VCaP (cell line): ENCODE results near the gene CEP162.
"Not testable (repeated sequence)": the region's sequence is repeated elsewhere in the genome, so short reads cannot be mapped to it uniquely, and the experiment has no call there.

Experiments used
- H3K27ac ChIP-seq: fragments of 450-650 bp; 2 replicates; pipeline ENCODE4 v1.5.1; 2017
- TF ChIP-seq, protein P1 (sequence below): fragments of 450-650 bp; conservative IDR thresholded peaks from 2 replicates; pipeline ENCODE4 v1.5.1; 2017; ENCODE audit warnings: mild to moderate bottlenecking, moderate library complexity

Gene CEP162

GRCh38 chr6:84093441-84094435 is 133.7 kb downstream of the CEP162 start:
- no peak overlapping the region for H3K27ac ChIP-seq
- TF ChIP-seq, protein P1, sequence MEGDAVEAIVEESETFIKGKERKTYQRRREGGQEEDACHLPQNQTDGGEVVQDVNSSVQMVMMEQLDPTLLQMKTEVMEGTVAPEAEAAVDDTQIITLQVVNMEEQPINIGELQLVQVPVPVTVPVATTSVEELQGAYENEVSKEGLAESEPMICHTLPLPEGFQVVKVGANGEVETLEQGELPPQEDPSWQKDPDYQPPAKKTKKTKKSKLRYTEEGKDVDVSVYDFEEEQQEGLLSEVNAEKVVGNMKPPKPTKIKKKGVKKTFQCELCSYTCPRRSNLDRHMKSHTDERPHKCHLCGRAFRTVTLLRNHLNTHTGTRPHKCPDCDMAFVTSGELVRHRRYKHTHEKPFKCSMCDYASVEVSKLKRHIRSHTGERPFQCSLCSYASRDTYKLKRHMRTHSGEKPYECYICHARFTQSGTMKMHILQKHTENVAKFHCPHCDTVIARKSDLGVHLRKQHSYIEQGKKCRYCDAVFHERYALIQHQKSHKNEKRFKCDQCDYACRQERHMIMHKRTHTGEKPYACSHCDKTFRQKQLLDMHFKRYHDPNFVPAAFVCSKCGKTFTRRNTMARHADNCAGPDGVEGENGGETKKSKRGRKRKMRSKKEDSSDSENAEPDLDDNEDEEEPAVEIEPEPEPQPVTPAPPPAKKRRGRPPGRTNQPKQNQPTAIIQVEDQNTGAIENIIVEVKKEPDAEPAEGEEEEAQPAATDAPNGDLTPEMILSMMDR, result no peak

- TF ChIP-seq, protein P1, result no peak
Measured at GRCh38 chr6:84089552-84089951, 137.9 kb downstream of the CEP162 start.

DNA sequence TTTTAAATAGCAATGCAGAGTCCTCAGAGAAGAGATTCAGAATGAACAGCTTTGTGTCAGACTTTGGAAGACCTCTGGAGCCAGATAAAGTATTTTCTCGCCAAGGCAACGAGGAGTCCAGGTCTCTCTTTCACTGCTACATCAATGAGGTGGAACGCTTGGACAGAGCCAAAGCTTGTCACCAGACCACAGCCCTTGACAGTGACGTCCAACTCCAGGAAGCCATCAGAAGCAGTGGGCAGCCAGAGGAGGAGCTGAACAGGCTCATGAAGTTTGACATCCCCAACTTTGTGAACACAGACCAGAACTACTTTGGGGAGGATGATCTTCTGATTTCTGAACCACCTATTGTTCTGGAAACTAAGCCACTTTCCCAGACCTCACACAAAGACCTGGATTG is 138.4 kb downstream of the CEP162 start:
- TF ChIP-seq, protein P1, result no peak
- H3K27ac ChIP-seq, result no peak overlapping the region

More at GRCh38 chr6:84089552-84089951, 137.9 kb downstream of the CEP162 start:
- no peak overlapping the region for H3K27ac ChIP-seq

DNA sequence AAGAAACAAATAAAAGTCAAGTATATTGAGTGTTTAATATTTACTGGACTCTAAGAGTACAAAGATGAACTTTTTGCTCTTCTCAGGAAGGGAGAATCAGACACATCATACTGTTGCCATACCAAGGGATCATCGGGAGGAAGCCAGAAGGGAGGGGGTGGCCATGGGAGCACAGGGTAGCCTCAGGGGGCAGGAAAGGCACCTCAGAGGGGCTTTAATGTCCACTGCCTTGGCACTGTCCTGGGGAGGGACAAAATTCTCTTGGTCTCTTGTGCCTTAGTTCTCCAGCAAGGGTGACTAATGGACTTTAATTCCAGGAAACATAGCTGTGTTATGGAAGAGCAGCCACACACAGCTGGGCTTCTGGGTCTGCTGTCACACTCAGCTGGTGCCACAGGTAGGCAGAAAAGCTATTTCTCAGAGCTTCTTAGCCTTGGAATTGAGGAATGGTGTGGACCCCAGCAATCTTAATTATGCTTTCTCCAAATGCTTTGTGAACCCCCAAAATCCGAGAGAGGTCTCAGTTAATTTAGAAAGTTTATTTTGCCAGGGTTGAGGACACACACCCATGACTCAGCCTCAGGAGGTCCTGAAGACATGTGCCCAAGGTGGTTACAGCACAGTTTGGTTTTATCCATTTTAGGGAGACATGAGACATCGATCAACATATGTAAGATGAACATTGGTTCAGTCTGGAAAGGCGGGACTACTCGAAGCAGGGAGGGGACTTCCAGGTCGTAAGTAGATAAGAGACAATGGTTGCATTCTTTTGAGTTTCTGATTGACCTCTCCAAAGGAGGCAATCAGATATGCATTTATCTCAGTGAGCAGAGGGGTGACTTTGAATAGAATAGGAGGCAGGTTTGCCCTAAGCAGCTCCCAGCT is 140.7 kb downstream of the CEP162 start:
- TF ChIP-seq, protein P1, result no peak
- no peak overlapping the region for H3K27ac ChIP-seq

- no peak overlapping the region for H3K27ac ChIP-seq
- TF ChIP-seq, protein P1, result no peak
Measured at GRCh38 chr6:84086056-84086455, 141.4 kb downstream of the CEP162 start.

GRCh38 chr6:84084705-84085104 is 142.7 kb downstream of the CEP162 start:
- H3K27ac ChIP-seq, result not testable (repeated sequence)

- H3K27ac ChIP-seq, result no peak overlapping the region
- TF ChIP-seq, protein P1, result no peak
Measured at GRCh38 chr6:84082689-84083265, 144.7 kb downstream of the CEP162 start.
